Fibroblast of pulmonary artery (primary cell): Measurements from ENCODE around the gene UFD1.
"Not testable (repeated sequence)": the region's sequence is repeated elsewhere in the genome, so short reads cannot be mapped to it uniquely, and the experiment has no call there.

Experiments used
- DNase-seq: peaks from one replicate; pipeline ENCODE4 v3.0.0-alpha.2; 2010; ENCODE audit warnings: low read depth
- H3K4me3 ChIP-seq: replicated peaks from 2 replicates; pipeline ENCODE4 v1.5.1; 2011; ENCODE audit warnings: low read depth, mild to moderate bottlenecking, control low read depth, low read length, moderate library complexity
- TF ChIP-seq, protein P1 (sequence below): IDR thresholded peaks from 2 replicates; pipeline ENCODE4 v1.5.1; 2011; ENCODE audit warnings: mild to moderate bottlenecking, control low read depth, low read length, inconsistent platforms; ENCODE audit errors: missing control alignments

UFD1 gene

GRCh38 chr22:19450363-19451175 lies 28.4 kb downstream of the UFD1 start:
- no peak overlapping the region for H3K4me3 ChIP-seq
- no peak for DNase-seq
- TF ChIP-seq, protein P1, sequence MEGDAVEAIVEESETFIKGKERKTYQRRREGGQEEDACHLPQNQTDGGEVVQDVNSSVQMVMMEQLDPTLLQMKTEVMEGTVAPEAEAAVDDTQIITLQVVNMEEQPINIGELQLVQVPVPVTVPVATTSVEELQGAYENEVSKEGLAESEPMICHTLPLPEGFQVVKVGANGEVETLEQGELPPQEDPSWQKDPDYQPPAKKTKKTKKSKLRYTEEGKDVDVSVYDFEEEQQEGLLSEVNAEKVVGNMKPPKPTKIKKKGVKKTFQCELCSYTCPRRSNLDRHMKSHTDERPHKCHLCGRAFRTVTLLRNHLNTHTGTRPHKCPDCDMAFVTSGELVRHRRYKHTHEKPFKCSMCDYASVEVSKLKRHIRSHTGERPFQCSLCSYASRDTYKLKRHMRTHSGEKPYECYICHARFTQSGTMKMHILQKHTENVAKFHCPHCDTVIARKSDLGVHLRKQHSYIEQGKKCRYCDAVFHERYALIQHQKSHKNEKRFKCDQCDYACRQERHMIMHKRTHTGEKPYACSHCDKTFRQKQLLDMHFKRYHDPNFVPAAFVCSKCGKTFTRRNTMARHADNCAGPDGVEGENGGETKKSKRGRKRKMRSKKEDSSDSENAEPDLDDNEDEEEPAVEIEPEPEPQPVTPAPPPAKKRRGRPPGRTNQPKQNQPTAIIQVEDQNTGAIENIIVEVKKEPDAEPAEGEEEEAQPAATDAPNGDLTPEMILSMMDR = no peak

DNA sequence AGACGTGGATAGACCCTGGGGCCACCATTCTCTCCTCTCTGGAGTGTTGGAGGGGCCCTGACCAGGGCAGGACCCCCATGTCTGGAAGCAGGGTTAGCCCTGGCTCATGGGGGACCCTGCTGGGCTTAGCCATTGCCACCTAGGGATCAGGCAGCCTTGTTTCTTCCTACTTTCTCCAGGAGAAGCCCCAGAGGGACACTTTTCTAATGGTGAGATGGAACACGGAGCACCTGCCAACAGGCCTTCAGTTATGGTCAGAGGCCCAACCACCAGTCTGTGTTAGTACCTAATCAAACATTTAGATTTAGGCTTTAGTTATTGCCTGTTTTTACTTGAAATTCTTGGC lies 29.6 kb downstream of the UFD1 start:
- TF ChIP-seq, protein P1 = no peak
- DNase-seq = no peak
- no peak overlapping the region for H3K4me3 ChIP-seq

- no peak for DNase-seq
- H3K4me3 ChIP-seq = no peak overlapping the region
Observed at GRCh38 chr22:19448739-19449421, 30.1 kb downstream of the UFD1 start.

DNA sequence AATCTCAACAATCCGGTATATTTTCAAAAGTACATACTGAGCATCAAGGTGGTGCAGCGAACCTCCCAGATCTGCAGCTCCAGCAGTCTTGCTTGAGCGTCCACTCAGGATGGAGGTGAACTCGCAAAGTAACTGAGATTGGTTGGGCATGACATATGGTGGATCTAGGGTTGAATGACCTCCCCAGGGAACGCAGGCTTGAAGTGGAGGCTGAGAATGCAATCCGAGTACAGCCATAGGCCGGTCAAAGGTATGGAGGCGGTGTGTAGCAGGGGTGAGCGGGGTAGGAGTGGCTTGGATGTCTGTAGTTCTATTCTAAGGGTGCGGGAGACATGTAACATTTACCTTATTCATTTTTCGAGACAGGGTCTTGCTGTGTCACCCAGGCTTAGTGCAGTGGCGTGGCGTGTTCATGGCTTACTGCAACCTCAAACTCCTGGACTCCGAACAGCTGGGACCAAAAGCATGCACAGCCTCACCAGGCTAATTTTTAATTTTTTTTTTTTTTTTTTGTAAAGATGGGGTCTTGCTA lies 30.9 kb downstream of the UFD1 start:
- H3K4me3 ChIP-seq = peak overlapping the region; percentile 82
- peak; percentile 70 for DNase-seq

More at GRCh38 chr22:19448739-19449421, 30.1 kb downstream of the UFD1 start:
- TF ChIP-seq, protein P1 = no peak

DNA sequence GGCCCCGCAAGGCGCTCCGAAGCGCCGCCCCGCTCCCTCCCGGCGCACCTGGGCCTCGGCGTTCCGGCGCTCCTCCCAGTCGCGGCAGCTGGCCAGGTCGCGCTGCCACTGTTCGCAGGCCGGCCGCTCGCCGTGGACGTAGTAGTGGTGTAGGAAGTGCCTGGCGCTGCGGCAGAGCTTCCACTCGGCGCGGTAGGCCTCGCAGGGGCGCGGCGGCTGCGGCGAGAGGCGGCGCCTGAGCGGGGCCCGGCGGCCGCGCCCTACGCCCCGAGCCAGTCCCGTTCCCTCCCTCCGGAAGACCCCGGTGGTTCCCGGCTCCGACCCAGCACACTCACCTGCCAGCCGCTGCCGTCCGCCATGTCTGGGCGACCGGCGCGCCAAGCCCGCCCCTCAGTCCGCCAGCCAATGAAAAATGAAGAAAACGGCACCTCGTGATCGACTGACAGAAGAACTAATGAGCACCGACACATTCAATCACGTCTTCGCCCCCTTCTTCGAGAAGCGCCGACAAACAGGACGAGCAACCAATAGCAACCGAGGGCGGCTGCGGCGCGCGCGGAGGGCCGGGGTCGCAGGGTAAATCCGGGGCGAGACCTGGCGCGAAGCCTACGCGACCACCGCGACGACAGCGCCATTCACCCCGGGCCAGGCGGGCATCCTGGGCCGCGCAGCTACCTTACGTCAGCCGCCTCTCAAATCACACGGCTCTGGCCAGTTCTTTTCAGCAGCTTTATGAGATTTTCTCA lies 31.5 kb downstream of the UFD1 start, which contains the start of gene C22orf39:
C22orf39 (minus strand) TSS at position 382 of the 746 bp plus-strand sequence; CDS start at position 359, 23 bp downstream.
- peak within 1 kb of the TSS; percentile 82 for H3K4me3 ChIP-seq
- peak; percentile 94 for DNase-seq
- TF ChIP-seq, protein P1 = no peak

More for the DNA sequence above, 30.9 kb downstream of the UFD1 start:
- TF ChIP-seq, protein P1 = no peak

- TF ChIP-seq, protein P1 = no peak
Observed at GRCh38 chr22:19446603-19447329, 32.2 kb downstream of the UFD1 start.

GRCh38 chr22:19445279-19445982 lies 33.6 kb downstream of the UFD1 start:
- DNase-seq, H3K4me3 ChIP-seq: not testable (repeated sequence)

More at GRCh38 chr22:19446603-19447329, 32.2 kb downstream of the UFD1 start:
- DNase-seq = peak; percentile 7
- H3K4me3 ChIP-seq = peak overlapping the region; percentile 82
